ENCODE results near the gene LACTB. TPM values are rescaled to one million over a fixed set of nuclear protein-coding genes. Genes with fewer than 3 reads are reported as not detected.

The LACTB gene
- total and polyA plus RNA-seq, 2 experiments from 2014 or later: 13.3 to 14.0 TPM

DNA sequence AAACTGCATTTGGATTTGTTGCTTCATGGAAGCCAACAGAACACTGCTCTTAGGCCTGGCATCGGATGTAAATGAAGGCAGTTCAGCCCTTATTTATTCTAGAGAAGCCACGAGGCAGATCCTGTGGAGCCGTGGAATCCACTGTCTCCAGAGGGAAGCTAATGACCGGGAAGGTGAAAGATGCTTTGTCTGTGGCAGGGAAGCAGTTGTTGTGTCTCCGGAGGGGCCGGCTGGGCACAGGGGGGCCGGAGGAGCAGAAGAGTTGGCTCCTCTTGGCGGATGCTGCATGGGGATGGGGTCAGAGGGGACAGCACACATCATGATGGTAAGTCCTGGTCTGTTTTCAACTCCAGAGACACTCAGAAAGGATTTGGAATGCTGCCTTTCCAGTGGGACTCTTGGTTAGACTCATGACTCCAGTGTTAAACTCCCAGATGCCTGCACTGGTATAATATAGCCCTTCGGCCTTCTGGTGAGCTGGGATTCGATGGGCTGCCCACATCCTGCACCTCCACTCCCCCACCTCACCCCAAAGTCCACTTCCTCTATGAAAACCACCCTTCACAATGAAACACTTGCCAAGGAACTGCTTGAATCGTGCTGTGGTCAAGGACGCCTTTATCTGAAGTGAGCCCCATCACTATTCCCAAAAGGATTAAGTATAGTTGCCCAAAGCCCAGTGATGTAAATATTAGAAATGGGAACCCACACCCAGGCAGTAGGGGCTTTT, 45.5 kb upstream of the LACTB start:
- TF ChIP-seq, protein P1, sequence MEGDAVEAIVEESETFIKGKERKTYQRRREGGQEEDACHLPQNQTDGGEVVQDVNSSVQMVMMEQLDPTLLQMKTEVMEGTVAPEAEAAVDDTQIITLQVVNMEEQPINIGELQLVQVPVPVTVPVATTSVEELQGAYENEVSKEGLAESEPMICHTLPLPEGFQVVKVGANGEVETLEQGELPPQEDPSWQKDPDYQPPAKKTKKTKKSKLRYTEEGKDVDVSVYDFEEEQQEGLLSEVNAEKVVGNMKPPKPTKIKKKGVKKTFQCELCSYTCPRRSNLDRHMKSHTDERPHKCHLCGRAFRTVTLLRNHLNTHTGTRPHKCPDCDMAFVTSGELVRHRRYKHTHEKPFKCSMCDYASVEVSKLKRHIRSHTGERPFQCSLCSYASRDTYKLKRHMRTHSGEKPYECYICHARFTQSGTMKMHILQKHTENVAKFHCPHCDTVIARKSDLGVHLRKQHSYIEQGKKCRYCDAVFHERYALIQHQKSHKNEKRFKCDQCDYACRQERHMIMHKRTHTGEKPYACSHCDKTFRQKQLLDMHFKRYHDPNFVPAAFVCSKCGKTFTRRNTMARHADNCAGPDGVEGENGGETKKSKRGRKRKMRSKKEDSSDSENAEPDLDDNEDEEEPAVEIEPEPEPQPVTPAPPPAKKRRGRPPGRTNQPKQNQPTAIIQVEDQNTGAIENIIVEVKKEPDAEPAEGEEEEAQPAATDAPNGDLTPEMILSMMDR (IDR thresholded peaks at IDR 0.05; ENCODE audit: low read depth, low read length): no peak
- no peaks in the 10 kb centered on the region for H3K9me3 ChIP-seq (ENCODE audit: low read depth)
- peaks cover 17% of the 10 kb centered on the region for H3K4me1 ChIP-seq (ENCODE audit: low read depth)
- H3K36me3 ChIP-seq: peaks cover 3% of the 10 kb centered on the region
- H3K27me3 ChIP-seq: no peaks in the 10 kb centered on the region
- no peak for DNase-seq (ENCODE audit: low read depth in 1 of 2, low spot score in 1 of 2)
- no peak overlapping the region for H3K4me3 ChIP-seq
- H3K27ac ChIP-seq: no peak overlapping the region

DNA sequence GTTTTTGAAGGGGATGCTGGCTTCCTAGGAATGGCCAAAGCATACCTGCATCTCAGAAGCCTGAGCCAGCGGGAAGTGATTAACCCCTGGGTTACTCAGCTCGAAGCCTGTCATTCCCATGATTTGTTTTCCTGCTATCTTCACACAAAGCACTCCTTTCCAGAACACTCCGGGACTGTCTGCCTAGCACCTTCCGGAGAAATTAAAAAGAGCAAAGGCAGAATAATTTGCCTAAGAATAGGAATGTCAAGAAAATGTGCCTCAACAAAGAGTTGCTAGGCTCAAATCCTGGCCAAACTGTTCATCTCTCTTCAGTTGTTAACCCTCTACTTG, 45.0 kb upstream of the LACTB start:
- H3K27me3 ChIP-seq: no peaks in the 10 kb centered on the region
- no peak overlapping the region for H3K27ac ChIP-seq

DNA sequence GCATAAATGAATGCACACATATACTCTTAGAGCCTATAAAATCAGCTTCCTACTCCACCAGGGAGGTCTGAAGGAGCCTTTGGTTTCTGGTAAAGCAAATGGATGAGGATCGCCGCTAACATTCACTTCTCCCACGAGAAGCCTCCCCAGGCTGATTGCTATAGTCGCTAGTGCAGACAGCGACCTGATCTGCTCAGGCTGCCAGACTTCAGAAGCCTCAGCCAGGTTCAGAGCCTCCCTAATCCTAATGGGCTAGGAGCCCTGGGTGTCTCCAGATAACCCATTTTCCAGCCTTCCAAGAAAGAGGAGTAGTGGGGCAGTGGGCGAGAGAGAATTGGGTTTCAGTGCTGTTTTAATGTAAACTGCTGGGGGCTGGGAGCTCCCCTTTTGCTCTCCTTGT, 43.7 kb upstream of the LACTB start:
- H3K9me3 ChIP-seq (ENCODE audit: low read depth): no peaks in the 10 kb centered on the region
- no peak overlapping the region for H3K4me3 ChIP-seq
- H3K27ac ChIP-seq: no peak overlapping the region
- TF ChIP-seq, protein P1 (IDR thresholded peaks at IDR 0.05; ENCODE audit: low read depth, low read length): no peak
- peaks cover 24% of the 10 kb centered on the region for H3K4me1 ChIP-seq (ENCODE audit: low read depth)
- DNase-seq (ENCODE audit: low read depth in 1 of 2, low spot score in 1 of 2): no peak
- H3K27me3 ChIP-seq: no peaks in the 10 kb centered on the region
- H3K36me3 ChIP-seq: no peaks in the 10 kb centered on the region

More for the DNA sequence above, 45.0 kb upstream of the LACTB start:
- DNase-seq (ENCODE audit: low read depth in 1 of 2, low spot score in 1 of 2): no peak
- TF ChIP-seq, protein P1 (IDR thresholded peaks at IDR 0.05; ENCODE audit: low read depth, low read length): no peak
- Histone ChIP-seq H3K9me3 (ENCODE audit: low read depth) (no peaks in the 10 kb centered on the region), H3K4me3 (no peak overlapping the region), H3K4me1 (ENCODE audit: low read depth) (peaks cover 17% of the 10 kb centered on the region), H3K36me3 (no peaks in the 10 kb centered on the region)

DNA sequence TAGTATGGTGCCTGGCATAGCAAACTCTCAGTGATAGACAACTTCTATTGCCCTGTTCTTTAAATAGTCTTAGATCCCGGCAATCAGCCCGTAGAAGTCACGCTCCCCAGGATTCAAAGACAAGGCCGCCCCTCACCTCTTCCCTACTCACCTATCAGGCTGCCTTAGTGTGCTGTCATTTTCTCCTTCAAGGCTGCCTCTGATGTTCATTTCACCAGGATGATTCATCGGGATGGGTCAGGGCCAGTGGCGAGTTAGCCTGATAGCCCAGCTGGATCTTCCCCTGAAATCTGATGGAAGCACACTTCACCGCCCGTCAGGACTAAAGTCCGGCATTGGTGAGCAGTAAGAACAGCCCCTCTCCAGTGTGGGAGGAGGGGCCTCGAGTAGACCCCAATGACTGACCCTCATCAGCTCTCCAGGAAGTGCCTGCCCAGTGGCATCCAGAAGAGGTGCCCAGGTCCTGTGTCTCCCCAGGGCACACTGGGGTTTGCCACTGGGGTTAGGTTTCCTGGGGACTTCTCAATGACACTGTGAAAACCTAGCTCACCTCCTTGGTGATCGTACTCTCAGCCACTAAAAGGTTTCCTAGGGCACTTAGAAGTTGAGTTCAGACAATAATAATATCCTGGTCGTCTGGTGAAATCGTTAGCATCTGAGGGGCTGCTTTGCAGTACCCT, 41.6 kb upstream of the LACTB start:
- Histone ChIP-seq H3K4me1 (ENCODE audit: low read depth) (peaks cover 26% of the 10 kb centered on the region), H3K36me3 (no peaks in the 10 kb centered on the region), H3K9me3 (ENCODE audit: low read depth) (no peaks in the 10 kb centered on the region), H3K27ac (no peak overlapping the region), H3K27me3 (no peaks in the 10 kb centered on the region), H3K4me3 (no peak overlapping the region)
- TF ChIP-seq, protein P1 (IDR thresholded peaks at IDR 0.05; ENCODE audit: low read depth, low read length): no peak
- DNase-seq (ENCODE audit: low read depth in 1 of 2, low spot score in 1 of 2): no peak

DNA sequence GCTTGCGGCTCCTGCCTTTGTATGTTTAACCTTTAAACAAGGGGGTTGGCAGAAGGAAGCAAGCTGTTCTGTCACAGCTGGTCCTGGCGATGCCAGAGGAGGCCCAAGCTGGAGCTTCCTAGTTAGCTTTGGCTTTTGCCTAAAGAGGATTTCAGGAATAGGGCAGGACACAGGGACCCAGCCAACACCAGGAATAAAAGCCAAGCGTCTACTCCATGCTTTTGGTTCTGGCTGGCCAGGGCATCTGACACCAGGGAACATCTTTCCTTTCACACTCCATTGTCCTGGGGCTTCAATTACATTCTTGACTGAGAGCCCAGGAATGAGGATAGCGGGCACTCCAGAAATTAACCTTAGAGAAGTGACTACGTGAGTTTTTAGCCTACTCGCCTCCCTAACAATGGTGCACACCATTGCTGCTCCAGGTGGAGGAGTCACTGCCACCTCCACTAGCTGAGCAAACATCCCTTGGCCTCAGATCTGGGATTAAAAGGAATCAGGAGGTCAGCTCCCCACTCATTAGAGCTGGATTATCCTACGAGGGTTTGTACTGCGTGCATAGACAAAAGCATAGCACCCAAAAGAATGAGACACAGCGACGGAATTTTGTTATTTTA, 40.9 kb upstream of the LACTB start:
- H3K27me3 ChIP-seq: no peaks in the 10 kb centered on the region
- no peak overlapping the region for H3K4me3 ChIP-seq
- H3K9me3 ChIP-seq (ENCODE audit: low read depth): no peaks in the 10 kb centered on the region
- peaks cover 26% of the 10 kb centered on the region for H3K4me1 ChIP-seq (ENCODE audit: low read depth)
- no peak for DNase-seq (ENCODE audit: low read depth in 1 of 2, low spot score in 1 of 2)
- no peak overlapping the region for H3K27ac ChIP-seq
- TF ChIP-seq, protein P1 (IDR thresholded peaks at IDR 0.05; ENCODE audit: low read depth, low read length): no peak
- no peaks in the 10 kb centered on the region for H3K36me3 ChIP-seq
